HL-60/S4 (cell line): Measurements from ENCODE around the gene B3GNT3.
"Not testable (repeated sequence)": the region's sequence is repeated elsewhere in the genome, so short reads cannot be mapped to it uniquely, and the experiment has no call there.

Experiments
- in situ Hi-C: fragments of 300-500 bp; cut with MboI; formaldehyde crosslinking; loops from 2 replicates; pipeline ENCODE4 v1.14.3; 2022; ENCODE audit warnings: low sequenced_read_pairs

B3GNT3 gene

GRCh38 chr19:17796013-17796837 is 1.3 kb downstream of the B3GNT3 start:
- in situ Hi-C loops: no loop called here

DNA sequence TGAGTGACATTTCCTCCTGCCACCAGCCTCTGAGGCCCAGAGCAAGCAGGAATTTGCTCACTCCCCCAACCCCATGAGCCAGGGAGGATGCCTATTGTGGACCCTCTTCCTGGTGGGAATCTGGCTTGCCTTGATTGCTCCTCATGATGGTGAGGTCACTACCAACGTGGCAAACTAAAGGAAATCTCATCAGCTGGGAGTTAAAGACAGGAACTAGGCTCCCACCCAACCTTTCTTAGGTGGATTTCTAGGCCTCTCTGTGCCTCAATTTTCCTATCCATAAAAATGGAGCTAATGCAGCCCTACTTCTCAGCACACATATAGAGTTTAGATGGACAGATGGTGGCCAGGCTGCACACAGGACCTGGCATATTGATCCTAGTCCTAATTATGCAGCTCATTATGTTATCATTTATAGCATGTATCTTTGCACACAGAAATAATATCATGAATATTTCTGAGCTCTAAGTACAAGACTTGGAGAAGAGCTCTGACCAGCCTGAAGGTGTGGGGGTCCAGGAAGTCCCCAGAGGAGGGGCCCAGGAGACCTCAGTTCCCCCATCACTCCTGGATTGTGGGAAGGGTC is 2.0 kb downstream of the B3GNT3 start:
- in situ Hi-C loops: no loop called here

DNA sequence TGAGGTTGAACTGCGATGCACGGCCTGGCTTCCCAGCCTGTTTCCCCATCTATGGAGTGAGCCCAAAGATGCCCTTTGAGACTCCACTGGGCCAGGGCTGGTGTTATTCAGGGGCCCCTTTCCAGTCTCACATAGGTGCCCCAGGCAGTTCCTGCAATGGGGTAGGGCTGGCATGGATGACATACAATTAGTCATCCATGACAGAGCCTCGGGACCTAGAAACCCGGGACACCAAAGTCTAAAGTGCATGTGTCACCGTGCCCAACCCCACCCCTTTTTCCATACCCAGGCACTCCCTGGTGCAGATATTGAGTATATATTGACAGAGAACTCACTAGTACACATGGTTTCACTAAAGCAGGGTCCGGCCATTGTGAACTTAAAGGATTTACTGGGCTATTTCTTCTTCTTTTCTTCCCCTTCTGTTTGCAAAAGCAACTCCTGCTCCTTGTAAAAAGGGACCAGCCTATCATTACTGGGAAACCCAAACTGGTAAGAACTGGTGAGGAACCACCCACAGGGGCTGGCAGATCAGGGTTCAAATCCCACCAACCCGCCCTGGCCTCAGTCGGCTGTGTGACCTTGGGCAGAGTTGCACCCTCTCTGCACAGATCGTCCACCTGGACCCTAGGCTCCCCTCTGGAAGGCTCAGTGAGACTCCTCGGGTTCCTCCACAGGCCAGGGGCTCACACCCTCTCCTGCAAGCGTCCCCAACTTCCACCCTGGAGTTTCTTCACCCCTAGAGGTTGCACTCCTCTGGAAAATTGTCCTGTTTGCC is 2.7 kb downstream of the B3GNT3 start:
- in situ Hi-C loops: no loop called here

DNA sequence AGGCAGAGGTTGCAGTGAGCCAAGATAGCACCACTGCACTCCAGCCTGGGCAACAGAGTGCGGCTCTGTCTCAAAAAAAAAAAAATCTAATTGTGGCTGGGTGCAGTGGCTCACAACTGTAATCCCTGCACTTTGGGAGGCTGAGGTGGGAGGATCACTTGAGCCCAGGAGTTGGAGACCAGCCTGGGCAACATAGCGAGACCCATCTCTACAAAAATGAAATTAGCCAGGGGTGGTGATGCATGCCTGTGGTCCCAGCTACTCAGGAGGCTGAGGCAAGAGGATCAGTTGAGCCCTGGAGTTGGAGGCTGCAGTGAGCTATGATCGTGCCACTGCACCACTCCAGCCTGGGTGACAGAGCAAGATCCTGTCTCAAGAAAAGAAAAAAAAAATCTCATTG is 3.7 kb downstream of the B3GNT3 start:
- in situ Hi-C loops: not testable (repeated sequence)

DNA sequence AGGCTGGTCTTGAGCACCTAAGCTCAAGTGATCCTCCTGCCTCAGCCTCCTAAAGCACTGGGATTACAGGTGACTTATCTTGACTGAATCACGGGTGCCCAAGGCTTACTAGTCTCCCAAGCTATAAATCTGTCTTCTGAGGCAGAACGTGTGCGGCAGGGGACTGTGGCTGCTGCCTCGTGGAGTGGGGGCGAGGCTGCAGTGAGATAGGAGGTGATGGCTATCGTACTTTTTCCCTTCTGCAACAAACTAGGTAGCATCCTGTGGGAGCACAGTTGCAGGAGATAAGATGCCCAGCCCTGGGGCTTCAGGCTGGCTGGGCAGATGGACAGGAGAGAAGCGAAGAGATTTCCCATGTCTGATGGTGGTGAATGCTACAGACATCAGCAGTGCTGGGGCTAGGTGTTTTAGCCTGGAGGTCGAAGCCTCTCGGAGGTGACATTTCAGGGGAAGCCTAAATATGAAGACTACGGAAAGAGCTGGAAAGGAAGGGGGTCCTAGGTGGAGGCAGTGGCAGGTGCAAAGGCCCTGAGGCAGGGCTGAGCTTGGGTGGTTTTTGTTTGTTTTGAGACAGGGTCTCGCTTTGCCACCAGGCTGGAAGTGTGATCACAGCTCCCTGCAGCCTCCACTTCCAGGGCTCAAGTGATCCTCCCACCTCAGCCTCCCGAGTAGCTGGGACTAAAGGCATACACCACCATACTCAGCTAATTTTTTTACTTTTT is 7.4 kb downstream of the B3GNT3 start:
- in situ Hi-C loops: no loop called here

DNA sequence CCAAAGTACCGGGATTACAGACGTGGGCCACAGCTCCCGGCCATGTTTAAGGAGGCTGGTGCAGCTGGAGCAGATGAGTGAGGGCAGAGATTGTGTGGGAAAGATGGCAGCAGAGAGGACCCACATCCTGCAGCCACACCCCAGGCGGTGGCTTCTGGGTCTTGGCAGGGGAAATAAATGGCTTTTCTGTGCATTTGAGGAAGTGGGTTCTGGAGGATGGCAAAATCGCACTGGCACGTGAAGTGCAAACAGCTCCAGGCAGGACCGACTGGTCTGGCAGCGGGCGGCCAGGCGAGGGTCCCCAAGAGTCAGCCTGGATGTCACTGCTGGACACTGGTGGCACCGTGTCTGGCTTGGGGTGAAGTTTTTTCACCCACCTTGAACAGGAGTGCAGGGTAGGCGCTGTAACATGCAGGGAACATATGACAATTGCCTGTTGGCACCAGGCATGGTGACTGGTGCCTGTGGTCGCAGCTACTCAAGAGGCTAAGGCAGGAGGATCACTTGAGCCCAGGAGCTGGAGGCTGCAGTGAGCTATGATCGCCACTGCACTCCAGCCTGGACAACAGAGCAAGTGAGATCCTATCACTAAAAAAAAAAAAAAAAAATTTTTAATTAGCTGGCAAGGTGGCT is 8.4 kb downstream of the B3GNT3 start:
- in situ Hi-C loops: no loop called here

GRCh38 chr19:17805427-17805826 is 10.5 kb downstream of the B3GNT3 start:
- in situ Hi-C loops: no loop called here

- in situ Hi-C loops: no loop called here
These were observed 12.0 kb downstream of the B3GNT3 start for GRCh38 chr19:17806945-17807344.

GRCh38 chr19:17807731-17808316 is 12.9 kb downstream of the B3GNT3 start:
- in situ Hi-C loops: no loop called here

DNA sequence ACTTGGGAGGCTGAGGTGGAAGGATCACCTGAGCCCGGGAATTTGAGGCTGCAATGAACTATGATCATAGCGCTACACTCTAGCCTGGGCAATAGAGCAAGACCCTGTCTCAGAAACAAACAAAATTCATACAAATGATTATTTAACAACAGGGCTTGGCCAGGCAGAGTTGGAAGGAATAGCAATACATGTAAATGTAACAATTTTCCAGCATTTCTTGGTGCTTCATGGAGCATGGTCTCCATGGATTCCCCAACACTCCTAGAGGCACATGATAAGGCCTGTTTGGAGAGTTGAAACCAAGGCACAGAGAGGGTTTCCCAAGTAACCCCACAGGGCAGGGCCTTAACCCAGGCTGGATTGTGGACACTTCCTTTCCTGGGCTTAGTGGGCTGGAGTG is 16.2 kb downstream of the B3GNT3 start:
- in situ Hi-C loops: no loop called here

- in situ Hi-C loops: no loop called here
These were observed 16.7 kb downstream of the B3GNT3 start for GRCh38 chr19:17811681-17812080.

DNA sequence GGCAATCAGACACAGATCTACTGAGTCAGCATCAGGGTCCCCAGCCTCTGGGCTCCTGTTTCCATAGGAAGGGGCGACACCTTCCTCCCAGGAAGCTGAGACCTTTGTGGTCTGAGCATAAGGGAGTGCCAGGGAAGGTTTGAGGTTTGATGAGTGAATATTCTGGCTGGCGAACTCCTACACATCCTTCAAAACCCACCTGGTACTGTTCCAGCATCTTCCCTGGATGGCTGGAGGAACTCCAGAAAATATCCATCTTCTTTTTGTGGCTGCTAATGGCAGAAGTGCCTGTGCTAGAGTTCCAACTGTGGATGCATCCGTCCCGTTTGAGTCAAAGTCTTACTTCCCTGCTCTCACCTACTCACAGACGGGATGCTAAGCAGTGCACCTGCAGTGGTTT is 17.2 kb downstream of the B3GNT3 start:
- in situ Hi-C loops: no loop called here

- in situ Hi-C loops: no loop called here
These were observed 22.9 kb downstream of the B3GNT3 start for GRCh38 chr19:17817668-17818363.

DNA sequence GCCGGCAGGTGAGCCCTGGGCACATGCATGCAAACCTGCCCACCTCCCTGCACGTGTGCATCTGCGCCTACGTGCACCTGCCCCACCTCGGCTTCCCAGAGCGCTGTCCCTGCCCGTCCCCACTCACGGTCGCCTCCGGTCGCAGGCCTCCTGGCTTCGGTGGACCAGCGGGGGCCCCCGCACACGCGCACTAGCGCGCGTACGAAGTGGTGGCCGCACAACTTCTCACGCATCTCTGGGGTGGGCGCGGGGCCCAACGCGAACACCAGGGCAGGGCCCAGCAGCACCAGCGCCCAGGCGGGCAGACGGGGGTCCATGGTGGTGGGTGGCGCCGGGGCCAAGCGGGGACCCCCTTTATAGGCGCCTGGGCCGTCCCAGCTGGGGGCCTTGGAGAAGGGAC is 26.3 kb downstream of the B3GNT3 start, which contains the start of gene INSL3:
Gene INSL3 (minus strand): TSS at position 330 of the 400 bp plus-strand sequence. CDS start 13 bp downstream, at position 317.
- in situ Hi-C loops: no loop called here

DNA sequence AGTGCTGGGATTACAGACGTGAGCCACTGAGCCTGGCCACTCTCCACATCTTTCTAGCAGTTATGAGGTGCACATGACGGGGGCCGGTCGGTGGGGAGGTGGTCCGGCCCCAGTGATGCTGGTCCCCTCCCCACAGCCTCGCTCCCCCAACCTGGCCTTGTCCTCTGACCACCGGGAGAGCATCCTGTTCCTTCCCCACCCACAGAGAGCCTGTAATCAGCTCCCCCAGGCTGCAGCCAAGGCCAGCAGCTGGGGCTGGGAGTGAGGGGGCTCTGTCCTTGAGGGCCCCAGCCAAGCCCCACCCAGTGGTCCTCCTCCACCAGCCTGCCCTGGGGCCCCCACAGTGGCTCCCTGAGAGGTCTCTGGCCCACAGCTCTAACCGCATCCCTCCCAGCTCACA is 29.4 kb downstream of the B3GNT3 start:
- in situ Hi-C loops: no loop called here

- in situ Hi-C loops: no loop called here
These were observed 31.6 kb downstream of the B3GNT3 start for GRCh38 chr19:17826508-17827056.

DNA sequence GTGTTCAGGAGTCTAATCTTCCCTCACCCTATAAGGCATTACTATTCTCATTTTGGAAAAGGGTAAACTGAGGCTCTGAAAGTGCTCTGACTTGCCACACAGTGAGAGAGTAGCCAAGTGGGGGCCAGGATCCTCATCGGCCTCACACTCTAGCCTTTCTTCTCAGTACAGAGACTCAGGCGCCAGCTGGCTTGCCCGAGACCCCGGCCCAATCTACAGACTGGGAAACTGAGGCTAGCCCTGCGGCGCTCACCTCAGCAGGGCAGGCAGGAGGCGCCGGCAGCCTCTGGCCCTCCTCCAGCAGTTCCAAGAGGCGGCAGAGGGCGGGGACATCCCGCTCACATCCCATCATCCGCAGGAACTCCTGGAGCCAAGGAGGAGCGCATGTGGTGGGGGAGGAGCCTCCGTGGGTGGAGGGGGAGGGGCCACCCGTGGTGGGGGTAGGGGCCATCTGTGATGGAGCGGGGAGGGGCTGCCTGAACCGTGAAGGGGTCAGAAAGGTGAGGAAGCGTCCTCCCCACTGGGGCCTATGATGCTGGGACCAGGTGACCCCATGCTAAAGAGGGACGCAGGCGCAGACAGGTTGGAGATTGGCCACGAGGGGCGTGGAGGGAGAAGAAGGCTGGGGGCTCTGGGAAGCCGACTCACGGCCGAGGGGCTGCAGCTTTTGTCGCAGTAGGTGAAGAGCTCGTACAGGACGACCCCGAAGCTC is 35.1 kb downstream of the B3GNT3 start:
- in situ Hi-C loops: no loop called here

DNA sequence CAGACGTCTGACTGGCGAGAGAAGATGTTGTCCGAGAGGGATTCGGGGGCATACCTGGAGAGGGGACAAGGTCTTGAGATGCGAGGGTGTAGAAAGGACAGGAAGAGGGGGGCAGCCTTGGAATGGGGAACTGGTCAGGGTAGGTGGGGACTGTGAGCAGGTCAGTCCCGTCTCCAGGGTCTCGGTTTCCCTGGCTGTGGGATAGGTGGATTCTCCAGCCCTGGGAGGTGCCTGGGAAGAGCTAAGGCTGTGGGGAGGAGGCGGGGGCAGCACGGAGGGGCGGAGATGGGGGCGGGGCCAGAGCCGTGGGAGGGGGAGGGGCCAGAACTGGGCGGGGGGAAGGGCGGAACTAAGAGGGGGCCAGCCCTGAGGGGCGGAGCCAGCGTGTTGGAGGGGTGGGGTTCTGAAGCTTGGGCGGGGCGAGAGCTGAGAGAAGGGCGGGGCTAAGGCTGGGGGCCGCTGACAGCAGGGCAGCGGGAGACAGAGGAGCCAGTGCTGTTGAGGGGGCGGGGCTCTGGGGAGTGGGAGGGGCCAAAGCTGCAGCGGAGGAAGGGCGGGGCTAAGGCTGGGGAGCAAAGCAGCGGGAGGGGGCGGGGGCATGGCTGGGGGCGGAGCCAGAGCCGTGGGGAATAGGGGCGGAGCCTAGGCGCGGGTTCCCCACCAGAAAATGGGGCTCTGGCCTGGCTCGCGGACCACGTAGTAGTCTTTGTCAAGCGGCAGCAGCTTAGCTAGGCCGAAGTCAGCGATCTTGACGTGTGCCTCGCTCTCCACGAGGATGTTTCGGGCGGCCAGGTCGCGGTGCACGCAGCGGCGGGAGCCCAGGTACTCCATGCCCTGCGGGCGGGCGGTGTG is 35.9 kb downstream of the B3GNT3 start:
- in situ Hi-C loops: no loop called here
